Measurements from ENCODE around the gene SMYD3.

Gene SMYD3

DNA sequence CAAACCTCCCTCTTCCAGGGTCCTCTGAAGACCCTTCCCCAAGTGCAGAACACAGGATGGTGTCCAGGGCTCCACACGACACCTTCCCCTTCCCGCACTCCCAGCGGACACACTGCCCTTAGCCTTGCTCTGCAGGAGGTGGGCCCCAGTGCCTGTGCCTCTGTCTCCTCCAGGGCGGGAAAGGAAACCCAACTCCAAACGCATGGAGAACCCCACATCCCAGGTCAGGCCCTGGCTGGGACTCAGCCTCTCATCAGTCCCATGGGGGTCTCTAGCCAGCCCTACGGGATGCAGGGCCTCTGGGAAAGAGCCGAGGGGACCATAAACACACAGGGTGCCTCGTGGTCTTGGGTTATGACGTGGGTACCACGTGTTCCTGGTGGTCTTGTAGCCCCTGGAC is 5.6 kb upstream of the SMYD3 start:
- Histone ChIP-seq H2AFZ (ENCODE audit: low read depth, low read length, severe bottlenecking) (no peak overlapping the region), H3K36me3 (ENCODE audit: low read length) (no peaks in the 10 kb centered on the region), H3K9ac (ENCODE audit: low read length) (no peak overlapping the region), H3K27ac (ENCODE audit: low read depth, low read length) (no peak overlapping the region), H3K9me3 (ENCODE audit: insufficient read depth, low read length) (peaks cover 24% of the 10 kb centered on the region; the same call in 1 of the 2 replicates), H3F3A (ENCODE audit: insufficient read depth) (no peaks in the 10 kb centered on the region), H3K4me3 (ENCODE audit: insufficient read depth, low read length, poor library complexity, severe bottlenecking) (no peak overlapping the region), H3K4me2 (ENCODE audit: low read depth, low read length, poor library complexity, severe bottlenecking) (no peak overlapping the region), H3K79me2 (ENCODE audit: insufficient read depth, low read length) (no peaks in the 10 kb centered on the region), H4K20me1 (ENCODE audit: low read depth, low read length) (no peaks in the 10 kb centered on the region), H3K27me3 (ENCODE audit: low read length) (no peaks in the 10 kb centered on the region), H3K9me2 (replicated peaks; ENCODE audit: insufficient read depth, low read length) (no peaks in the 10 kb centered on the region)
- no peak for TF ChIP-seq EZH2phosphoT487 (conservative IDR thresholded peaks at IDR 0.05; ENCODE audit: low read length)
- TF ChIP-seq, protein P1, sequence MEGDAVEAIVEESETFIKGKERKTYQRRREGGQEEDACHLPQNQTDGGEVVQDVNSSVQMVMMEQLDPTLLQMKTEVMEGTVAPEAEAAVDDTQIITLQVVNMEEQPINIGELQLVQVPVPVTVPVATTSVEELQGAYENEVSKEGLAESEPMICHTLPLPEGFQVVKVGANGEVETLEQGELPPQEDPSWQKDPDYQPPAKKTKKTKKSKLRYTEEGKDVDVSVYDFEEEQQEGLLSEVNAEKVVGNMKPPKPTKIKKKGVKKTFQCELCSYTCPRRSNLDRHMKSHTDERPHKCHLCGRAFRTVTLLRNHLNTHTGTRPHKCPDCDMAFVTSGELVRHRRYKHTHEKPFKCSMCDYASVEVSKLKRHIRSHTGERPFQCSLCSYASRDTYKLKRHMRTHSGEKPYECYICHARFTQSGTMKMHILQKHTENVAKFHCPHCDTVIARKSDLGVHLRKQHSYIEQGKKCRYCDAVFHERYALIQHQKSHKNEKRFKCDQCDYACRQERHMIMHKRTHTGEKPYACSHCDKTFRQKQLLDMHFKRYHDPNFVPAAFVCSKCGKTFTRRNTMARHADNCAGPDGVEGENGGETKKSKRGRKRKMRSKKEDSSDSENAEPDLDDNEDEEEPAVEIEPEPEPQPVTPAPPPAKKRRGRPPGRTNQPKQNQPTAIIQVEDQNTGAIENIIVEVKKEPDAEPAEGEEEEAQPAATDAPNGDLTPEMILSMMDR (IDR thresholded peaks at IDR 0.05; ENCODE audit: insufficient read depth, low read length, poor library complexity, severe bottlenecking) = no peak

DNA sequence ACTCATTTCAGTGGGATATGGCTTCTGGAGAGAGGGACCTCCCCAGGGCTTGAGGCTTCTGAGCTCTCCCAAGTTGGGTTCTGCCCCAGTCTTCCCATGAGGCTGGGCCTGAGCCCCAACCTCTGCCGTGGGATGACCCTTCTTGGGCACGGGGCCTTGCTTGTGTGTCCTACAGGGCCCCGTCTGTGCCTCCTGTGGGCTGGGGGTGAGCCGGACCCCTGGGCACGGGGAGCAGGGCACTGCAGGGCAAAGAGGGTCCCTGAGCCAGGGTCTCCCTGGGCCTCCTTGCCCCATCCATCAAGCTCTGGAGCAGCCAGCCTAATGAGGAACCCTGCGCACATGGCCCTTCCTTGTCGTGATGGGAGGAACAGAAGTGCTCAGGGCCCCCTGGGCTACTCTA is 5.2 kb upstream of the SMYD3 start:
- no peaks in the 10 kb centered on the region for H3K79me2 ChIP-seq (ENCODE audit: insufficient read depth, low read length)
- no peak overlapping the region for H3K4me3 ChIP-seq (ENCODE audit: insufficient read depth, low read length, poor library complexity, severe bottlenecking)
- no peak overlapping the region for H2AFZ ChIP-seq (ENCODE audit: low read depth, low read length, severe bottlenecking)
- no peaks in the 10 kb centered on the region for H3F3A ChIP-seq (ENCODE audit: insufficient read depth)
- H4K20me1 ChIP-seq (ENCODE audit: low read depth, low read length) = no peaks in the 10 kb centered on the region
- peaks cover 23% of the 10 kb centered on the region; the same call in 1 of the 2 replicates for H3K9me3 ChIP-seq (ENCODE audit: insufficient read depth, low read length)
- H3K9me2 ChIP-seq (replicated peaks; ENCODE audit: insufficient read depth, low read length) = no peaks in the 10 kb centered on the region
- no peak overlapping the region for H3K4me2 ChIP-seq (ENCODE audit: low read depth, low read length, poor library complexity, severe bottlenecking)
- H3K9ac ChIP-seq (ENCODE audit: low read length) = no peak overlapping the region
- H3K36me3 ChIP-seq (ENCODE audit: low read length) = no peaks in the 10 kb centered on the region
- TF ChIP-seq, protein P1 (IDR thresholded peaks at IDR 0.05; ENCODE audit: insufficient read depth, low read length, poor library complexity, severe bottlenecking) = no peak
- TF ChIP-seq EZH2phosphoT487 (conservative IDR thresholded peaks at IDR 0.05; ENCODE audit: low read length) = no peak
- no peak overlapping the region for H3K27ac ChIP-seq (ENCODE audit: low read depth, low read length)
- H3K27me3 ChIP-seq (ENCODE audit: low read length) = no peaks in the 10 kb centered on the region

DNA sequence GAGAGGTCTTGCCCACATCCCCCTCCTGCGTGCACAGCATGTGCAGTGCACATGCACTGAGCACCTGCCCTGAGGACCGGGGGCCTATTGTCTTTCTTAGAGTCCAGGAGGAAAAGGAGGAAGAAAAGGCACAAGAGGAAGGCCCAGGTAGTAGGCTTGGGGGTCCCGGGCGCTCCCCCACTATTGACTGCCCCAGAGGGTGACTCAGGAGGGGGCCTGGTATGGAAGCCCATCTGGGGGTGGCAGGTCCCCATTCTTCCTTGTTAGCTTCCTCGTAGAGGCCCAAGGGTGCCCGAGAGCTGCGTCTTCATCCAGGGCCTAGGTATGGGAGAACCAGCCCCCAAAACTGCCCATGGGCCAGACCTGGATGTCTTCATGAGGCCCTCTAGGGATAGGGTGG is 4.1 kb upstream of the SMYD3 start:
- Histone ChIP-seq H2AFZ (ENCODE audit: low read depth, low read length, severe bottlenecking) (no peak overlapping the region), H3K27ac (ENCODE audit: low read depth, low read length) (no peak overlapping the region), H4K20me1 (ENCODE audit: low read depth, low read length) (no peaks in the 10 kb centered on the region), H3F3A (ENCODE audit: insufficient read depth) (no peaks in the 10 kb centered on the region), H3K27me3 (ENCODE audit: low read length) (no peaks in the 10 kb centered on the region), H3K9me3 (ENCODE audit: insufficient read depth, low read length) (peaks cover 14% of the 10 kb centered on the region; the same call in 1 of the 2 replicates), H3K79me2 (ENCODE audit: insufficient read depth, low read length) (no peaks in the 10 kb centered on the region), H3K9me2 (replicated peaks; ENCODE audit: insufficient read depth, low read length) (no peaks in the 10 kb centered on the region), H3K36me3 (ENCODE audit: low read length) (no peaks in the 10 kb centered on the region), H3K9ac (ENCODE audit: low read length) (no peak overlapping the region), H3K4me2 (ENCODE audit: low read depth, low read length, poor library complexity, severe bottlenecking) (no peak overlapping the region), H3K4me3 (ENCODE audit: insufficient read depth, low read length, poor library complexity, severe bottlenecking) (no peak overlapping the region)
- TF ChIP-seq, protein P1 (IDR thresholded peaks at IDR 0.05; ENCODE audit: insufficient read depth, low read length, poor library complexity, severe bottlenecking) = no peak
- TF ChIP-seq EZH2phosphoT487 (conservative IDR thresholded peaks at IDR 0.05; ENCODE audit: low read length) = no peak
